ENCODE data around the gene SGCA. TPM values are rescaled to one million over a fixed set of nuclear protein-coding genes. Genes with fewer than 3 reads are reported as not detected.

Gene SGCA
- polyA plus RNA-seq, 1 donor from 2014 or later, result 0.43 TPM

GRCh38 chr17:50196036-50196435 is 30.2 kb downstream of the SGCA start:
- H3K9me2 ChIP-seq (ENCODE audit: insufficient read depth, low read length), result no peaks in the 10 kb centered on the region
- peaks cover 18% of the 10 kb centered on the region for H3K27me3 ChIP-seq (ENCODE audit: insufficient read depth, low read depth, low read length)
- no peak for TF ChIP-seq MXI1 (conservative IDR thresholded peaks at IDR 0.05; ENCODE audit: poor library complexity, severe bottlenecking)
- TF ChIP-seq POLR2AphosphoS5 (IDR thresholded peaks at IDR 0.05), result no peak
- no peak for TF ChIP-seq EZH2 (IDR thresholded peaks at IDR 0.05; ENCODE audit: borderline replicate concordance, insufficient read depth, low read length, poor library complexity, severe bottlenecking)
- no peak for TF ChIP-seq SMC3 (conservative IDR thresholded peaks at IDR 0.05; ENCODE audit: poor library complexity)
- no peak for TF ChIP-seq EP300 (conservative IDR thresholded peaks at IDR 0.05; ENCODE audit: poor library complexity, severe bottlenecking)
- no peak for TF ChIP-seq TAF1 (IDR thresholded peaks at IDR 0.05; ENCODE audit: low read depth)
- no peak for TF ChIP-seq RAD21 (conservative IDR thresholded peaks at IDR 0.05)
- no peak for TF ChIP-seq REST (IDR thresholded peaks at IDR 0.05; ENCODE audit: borderline replicate concordance)
- H3K9me3 ChIP-seq (ENCODE audit: low read length), result no peaks in the 10 kb centered on the region
- H3K27ac ChIP-seq (ENCODE audit: low read length), result no peak overlapping the region
- H2AFZ ChIP-seq (ENCODE audit: low read depth, low read length), result no peak overlapping the region
- H3K4me2 ChIP-seq (ENCODE audit: low read length), result no peak overlapping the region
- no peak overlapping the region for H3K4me3 ChIP-seq (ENCODE audit: low read length)
- no peaks in the 10 kb centered on the region for H4K20me1 ChIP-seq (ENCODE audit: insufficient read depth)
- H3K79me2 ChIP-seq (replicated peaks; ENCODE audit: insufficient read depth, low read length), result no peaks in the 10 kb centered on the region
- H3F3A ChIP-seq (ENCODE audit: insufficient read depth, low read length, poor library complexity, severe bottlenecking), result no peaks in the 10 kb centered on the region
- no peaks in the 10 kb centered on the region for H3K36me3 ChIP-seq (ENCODE audit: insufficient read depth, low read length)
- H3K9ac ChIP-seq (ENCODE audit: low read length), result no peak overlapping the region

- Histone ChIP-seq H3K9me2 (ENCODE audit: insufficient read depth, low read length) (no peaks in the 10 kb centered on the region), H3K9ac (ENCODE audit: low read length) (no peak overlapping the region), H3K27ac (ENCODE audit: low read length) (no peak overlapping the region), H3K27me3 (ENCODE audit: insufficient read depth, low read depth, low read length) (peaks cover 26% of the 10 kb centered on the region), H3F3A (ENCODE audit: insufficient read depth, low read length, poor library complexity, severe bottlenecking) (no peaks in the 10 kb centered on the region), H3K36me3 (ENCODE audit: insufficient read depth, low read length) (no peaks in the 10 kb centered on the region), H4K20me1 (ENCODE audit: insufficient read depth) (no peaks in the 10 kb centered on the region), H3K4me2 (ENCODE audit: low read length) (no peak overlapping the region), H3K4me3 (ENCODE audit: low read length) (no peak overlapping the region), H3K9me3 (ENCODE audit: low read length) (no peaks in the 10 kb centered on the region), H3K79me2 (replicated peaks; ENCODE audit: insufficient read depth, low read length) (no peaks in the 10 kb centered on the region), H2AFZ (ENCODE audit: low read depth, low read length) (no peak overlapping the region)
- TF ChIP-seq CTCF (IDR thresholded peaks at IDR 0.05; ENCODE audit: poor library complexity, severe bottlenecking) (no peak), RAD21 (conservative IDR thresholded peaks at IDR 0.05) (no peak), MXI1 (conservative IDR thresholded peaks at IDR 0.05; ENCODE audit: poor library complexity, severe bottlenecking) (no peak), TAF1 (IDR thresholded peaks at IDR 0.05; ENCODE audit: low read depth) (no peak), EP300 (conservative IDR thresholded peaks at IDR 0.05; ENCODE audit: poor library complexity, severe bottlenecking) (no peak), POLR2AphosphoS5 (IDR thresholded peaks at IDR 0.05) (no peak), REST (IDR thresholded peaks at IDR 0.05; ENCODE audit: borderline replicate concordance) (no peak), SMC3 (conservative IDR thresholded peaks at IDR 0.05; ENCODE audit: poor library complexity) (no peak), EZH2 (IDR thresholded peaks at IDR 0.05; ENCODE audit: borderline replicate concordance, insufficient read depth, low read length, poor library complexity, severe bottlenecking) (no peak)
Observed at GRCh38 chr17:50196826-50197225, 31.0 kb downstream of the SGCA start.
